DMS79 (cell line): ENCODE measurements around the gene MAPK14.

Source experiments
- DNase-seq: peaks from one replicate; lab custom pipeline; 2025; lab: John Stamatoyannopoulos, UW

The MAPK14 gene

GRCh38 chr6:36101691-36102090, 74.1 kb downstream of the MAPK14 start:
- DNase-seq, result no peak

DNA sequence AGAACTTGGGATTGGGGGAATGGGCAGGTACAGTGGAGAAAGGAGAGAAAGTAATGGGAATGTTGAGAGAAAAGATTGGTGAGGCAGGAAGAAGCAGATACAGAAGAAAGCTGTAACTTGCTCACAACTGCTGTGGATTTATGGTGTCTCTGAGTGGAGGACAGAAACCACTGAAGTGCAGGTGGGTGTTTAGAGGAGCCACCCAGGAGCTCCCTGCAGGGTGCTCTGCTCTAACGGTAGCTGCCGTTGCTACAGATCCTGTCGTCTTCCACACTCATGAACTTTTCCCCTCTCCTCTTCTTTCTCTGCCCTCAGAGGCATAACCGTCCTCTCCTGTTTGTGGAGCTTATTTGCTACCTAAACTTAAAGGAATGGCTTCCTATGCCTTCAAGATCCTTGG, 75.2 kb downstream of the MAPK14 start:
- no peak for DNase-seq

DNA sequence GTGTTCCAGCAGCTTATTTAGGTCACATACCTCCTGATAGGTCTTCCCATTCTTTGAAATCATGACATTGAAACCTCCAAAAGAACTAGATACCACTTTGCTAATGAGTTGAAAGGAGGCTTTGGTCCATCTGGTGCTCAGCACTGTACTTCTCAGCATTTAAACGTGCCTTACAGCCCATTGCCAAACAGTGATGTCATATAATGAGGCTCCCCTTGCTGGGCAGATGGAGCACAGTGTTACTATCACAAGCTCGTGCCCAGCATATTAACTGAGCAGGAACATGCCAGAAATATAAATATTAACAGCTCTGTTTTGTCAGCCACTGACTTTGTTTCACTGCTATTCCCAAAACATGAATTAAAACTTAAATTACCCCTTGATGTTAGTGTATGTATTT, 77.2 kb downstream of the MAPK14 start:
- DNase-seq, result no peak

DNA sequence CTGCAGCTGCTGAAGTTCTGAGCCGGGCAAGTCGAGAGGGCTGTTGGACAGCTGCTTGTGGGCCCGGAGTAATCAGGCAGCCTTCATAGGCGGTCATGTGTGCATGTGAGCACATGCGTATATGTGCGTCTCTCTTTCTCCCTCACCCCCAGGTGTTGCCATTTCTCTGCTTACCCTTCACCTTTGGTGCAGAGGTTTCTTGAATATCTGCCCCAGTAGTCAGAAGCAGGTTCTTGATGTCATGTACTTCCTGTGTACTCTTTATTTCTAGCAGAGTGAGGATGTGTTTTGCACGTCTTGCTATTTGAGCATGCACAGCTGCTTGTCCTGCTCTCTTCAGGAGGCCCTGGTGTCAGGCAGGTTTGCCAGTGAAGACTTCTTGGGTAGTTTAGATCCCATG, 81.5 kb downstream of the MAPK14 start:
- DNase-seq, result no peak

DNA sequence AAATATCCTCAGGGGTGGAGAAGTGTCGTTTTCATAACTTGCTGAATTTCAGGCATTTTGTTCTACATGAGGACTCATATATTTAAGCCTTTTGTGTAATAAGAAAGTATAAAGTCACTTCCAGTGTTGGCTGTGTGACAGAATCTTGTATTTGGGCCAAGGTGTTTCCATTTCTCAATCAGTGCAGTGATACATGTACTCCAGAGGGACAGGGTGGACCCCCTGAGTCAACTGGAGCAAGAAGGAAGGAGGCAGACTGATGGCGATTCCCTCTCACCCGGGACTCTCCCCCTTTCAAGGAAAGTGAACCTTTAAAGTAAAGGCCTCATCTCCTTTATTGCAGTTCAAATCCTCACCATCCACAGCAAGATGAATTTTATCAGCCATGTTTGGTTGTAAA, 82.4 kb downstream of the MAPK14 start:
- DNase-seq, result no peak

DNA sequence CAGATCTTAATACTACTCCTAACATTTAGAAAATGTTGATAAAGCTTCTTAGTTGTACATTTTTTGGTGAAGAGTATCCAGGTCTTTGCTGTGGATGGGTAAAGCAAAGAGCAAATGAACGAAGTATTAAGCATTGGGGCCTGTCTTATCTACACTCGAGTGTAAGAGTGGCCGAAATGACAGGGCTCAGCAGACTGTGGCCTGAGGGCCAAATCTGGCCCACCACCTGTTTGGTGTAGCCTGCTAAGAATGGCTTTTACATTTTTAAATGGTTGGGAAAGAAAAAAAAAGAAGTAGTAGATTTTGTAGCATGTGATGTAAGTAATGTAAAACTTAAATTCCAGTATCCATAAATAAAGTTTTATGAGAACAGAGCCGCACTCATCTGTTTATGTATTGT, 83.3 kb downstream of the MAPK14 start:
- no peak for DNase-seq

DNA sequence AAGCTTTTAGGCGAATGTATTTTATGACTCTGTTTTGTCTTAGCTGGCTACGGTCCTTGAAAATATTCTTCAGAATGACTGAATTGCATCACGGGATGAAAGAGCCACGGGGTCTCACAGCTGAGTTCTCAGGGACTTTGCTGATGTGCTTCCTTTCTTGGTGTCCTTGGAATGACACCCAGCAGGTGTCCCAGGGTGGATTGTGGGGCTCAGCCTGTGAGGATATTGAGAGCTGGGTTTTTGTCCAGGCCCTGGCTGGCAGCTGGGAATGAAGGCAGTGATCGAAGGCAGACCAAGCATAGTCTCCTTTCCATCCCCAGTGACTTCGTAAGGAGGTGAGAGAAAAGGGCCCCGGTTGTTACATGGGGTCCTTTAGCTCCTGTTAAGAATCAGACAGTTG, 83.9 kb downstream of the MAPK14 start:
- no peak for DNase-seq

DNA sequence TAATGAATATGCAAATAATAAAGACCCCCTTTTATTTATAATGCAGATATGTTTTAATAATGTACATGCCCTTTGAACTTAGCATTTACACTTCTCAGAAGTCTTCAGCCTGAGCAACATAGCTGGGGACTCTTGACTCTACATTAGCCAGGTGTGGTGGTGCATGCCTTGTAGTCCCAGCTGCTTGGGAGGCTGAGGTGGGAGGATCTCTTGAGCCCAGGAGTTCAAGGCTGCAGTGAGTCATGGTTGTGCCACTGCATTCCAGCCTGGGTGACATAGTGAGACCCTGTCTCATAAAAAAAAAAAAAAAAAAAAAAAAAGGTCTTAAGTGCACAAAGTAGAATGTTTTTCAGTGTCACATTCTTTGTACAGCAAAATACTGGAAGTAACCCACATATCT, 85.4 kb downstream of the MAPK14 start:
- DNase-seq, result no peak

GRCh38 chr6:36113703-36114102, 86.1 kb downstream of the MAPK14 start:
- DNase-seq, result no peak

- no peak for DNase-seq
Observed at GRCh38 chr6:36114798-36115408, 87.3 kb downstream of the MAPK14 start.

DNA sequence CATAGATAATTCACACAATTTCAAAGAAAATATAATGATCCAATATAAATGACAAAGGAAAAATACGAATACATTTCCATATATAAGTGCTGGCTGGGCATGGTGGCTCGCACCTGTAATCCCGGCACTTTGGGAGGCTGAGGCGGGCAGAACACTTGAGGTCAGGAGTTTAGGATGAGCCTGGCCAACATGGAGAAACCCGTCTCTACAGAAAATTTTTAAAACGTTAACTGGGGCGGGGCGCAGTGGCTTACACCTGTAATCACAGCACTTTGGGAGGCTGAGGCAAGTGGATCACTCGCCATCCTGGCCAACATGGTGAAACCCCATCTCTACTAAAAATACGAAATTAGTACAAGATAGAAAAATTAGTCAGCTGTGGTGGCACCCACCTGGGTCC, 87.8 kb downstream of the MAPK14 start:
- no peak for DNase-seq

DNA sequence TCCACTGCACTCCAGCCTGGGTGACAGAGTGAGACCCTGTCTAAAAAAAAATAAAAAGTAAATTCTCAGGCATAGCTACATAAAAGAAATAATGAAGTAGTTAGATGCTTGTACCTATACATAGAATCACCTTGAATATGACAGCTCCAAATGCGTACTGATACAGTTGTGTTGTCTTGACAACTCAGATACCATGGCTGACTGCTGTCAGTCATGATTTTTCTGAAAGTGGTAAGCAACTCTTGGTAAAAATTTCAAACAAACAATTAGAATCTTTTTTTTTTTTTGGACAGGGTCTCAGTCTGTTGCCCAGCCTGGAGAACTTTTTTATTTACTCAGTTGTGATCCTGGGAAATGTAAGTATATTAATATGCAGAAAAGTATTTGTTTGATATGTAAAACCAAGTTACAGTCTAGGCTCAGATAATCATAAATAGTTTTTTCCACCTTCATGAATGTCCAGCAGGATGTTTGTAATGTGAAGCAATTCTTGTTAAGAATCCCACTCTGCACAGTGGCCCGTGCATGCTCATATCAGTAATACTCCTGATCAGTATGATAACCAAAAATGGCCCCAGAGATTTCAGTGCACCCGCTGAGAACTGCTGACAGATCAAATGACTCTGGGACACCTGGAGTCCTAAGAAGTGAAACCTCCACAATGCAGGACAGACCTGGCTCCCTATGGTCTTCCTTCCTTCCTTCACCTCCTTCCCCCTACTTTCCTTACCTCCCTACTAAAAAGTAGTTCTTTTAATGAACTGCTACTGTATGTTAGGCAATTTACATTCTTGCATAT, 88.7 kb downstream of the MAPK14 start:
- DNase-seq, result no peak

GRCh38 chr6:36116943-36117342, 89.3 kb downstream of the MAPK14 start:
- DNase-seq, result no peak

GRCh38 chr6:36117658-36118549, 90.3 kb downstream of the MAPK14 start:
- no peak for DNase-seq

GRCh38 chr6:36118550-36119107, 91.0 kb downstream of the MAPK14 start:
- peak; percentile 21 for DNase-seq

GRCh38 chr6:36119209-36119608, 91.6 kb downstream of the MAPK14 start:
- DNase-seq, result no peak

- no peak for DNase-seq
Observed at GRCh38 chr6:36120018-36120417, 92.4 kb downstream of the MAPK14 start.

DNA sequence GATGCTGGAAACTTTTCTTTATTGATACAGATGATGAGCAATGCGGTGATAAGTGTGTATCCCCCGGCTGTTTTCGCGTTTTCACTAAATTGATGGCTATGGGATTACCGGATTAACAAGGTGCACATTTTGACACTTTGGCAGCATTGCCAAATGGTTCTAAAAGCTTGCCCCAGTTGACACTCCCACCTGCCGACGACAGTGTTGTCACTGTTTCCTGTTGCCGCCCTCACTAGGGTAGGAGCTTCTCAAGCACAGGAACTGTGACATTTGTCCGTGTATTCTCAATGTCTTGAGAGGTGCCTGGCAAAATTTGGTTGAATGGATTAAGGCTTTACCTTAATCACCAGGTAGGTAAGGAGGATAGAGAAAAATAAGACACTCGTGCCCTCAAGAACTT, 92.9 kb downstream of the MAPK14 start:
- no peak for DNase-seq

DNA sequence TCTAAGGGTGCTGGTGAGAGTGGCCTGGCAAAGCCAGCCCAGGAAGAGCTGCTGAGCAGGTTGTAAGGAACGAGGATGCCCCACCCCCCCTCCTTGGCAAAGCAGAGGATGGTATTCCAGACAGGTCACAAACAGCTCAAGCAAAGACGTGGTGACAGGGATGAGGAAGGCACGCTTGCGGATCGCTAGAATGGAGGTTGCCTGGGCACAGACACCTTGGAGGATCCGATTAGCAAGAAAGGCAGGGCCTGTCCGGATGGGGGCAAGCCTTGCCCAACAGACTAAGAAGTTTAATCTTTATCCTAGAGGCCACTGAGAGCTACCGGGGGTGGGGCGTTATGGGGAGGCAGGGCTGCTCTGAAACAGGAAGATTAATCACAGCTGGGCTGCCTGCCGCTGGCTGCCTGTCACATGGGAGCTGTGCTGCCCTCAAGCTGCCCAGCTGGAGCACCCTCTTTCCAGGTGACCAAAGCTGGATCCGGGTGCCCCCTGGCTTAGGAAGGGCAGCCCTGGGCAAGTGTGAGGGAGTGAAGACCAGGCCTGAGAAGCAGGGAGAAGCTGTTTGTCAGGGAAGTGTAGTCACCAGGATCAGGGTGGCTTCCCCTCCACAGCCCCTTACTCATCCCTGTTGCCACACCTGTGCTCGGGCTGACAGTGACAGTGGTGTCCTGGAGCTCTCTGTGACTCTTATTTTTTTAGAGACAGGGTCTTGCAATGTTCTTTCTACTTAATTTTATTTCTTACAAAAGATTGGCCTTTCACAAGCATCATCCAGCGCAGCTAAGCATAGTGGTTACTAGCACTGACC, 93.6 kb downstream of the MAPK14 start:
- DNase-seq, result no peak

DNA sequence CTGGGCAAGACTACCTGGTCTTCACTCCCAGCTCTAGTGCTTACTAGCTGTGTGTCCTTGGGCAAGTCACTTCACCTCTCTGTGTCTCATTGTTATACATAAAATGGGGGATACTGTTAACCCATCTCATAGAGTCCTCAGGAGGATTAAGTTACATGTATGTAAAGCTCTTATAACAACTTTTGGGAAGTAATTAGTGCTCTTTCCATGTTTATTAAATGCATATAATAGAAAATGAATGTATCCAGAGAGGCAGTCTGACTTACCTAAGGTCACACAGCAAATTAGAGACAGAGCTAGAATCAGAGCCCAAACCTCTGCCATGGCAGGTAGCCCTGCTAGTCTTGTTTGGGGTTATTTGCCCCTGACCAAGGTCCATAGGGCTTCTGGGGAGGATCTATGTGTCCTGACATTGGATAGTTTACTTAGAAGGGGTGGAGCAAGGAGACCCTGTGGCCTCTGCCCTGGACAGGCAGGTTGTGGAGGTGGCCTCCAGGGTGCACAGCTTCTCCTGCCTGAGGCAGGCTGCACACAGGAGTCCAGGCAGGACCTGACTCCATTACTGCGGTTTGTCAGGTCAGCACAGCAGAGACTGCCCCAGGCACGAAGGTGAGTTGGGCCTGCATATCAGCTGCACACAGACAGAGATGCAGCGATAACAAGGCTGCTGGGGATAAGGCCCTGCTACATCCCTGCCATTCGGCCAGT, 94.3 kb downstream of the MAPK14 start:
- no peak for DNase-seq
